HEK293 (cell line): ENCODE data around the gene ADCYAP1R1.

Experiments
- CTCF ChIA-PET: fragments of 350-600 bp; formaldehyde crosslinking; extraction: SDS; loops from one replicate; lab custom pipeline; 2021; ENCODE audit warnings: antibody characterized with exemption; lab: Yijun Ruan, JAX
- POLR2A ChIA-PET: fragments of 300-600 bp; formaldehyde crosslinking; extraction: SDS; loops from one replicate; lab custom pipeline; 2020; ENCODE audit warnings: antibody characterized with exemption, inconsistent platforms; lab: Yijun Ruan, JAX
- H3K27ac ChIP-seq: fragments of 200-500 bp; sonication (Bioruptor generic); 2 replicates; pipeline ENCODE4 v1.5.1; 2014; ENCODE audit warnings: low read depth, low read length, control low read depth, inconsistent platforms; ENCODE audit errors: extremely low read depth
- H3K36me3 ChIP-seq, 2 experiments: fragments of 200-500 bp in 1 of 2; sonication (Bioruptor generic) in 1 of 2; 1 replicate in 1 of 2; 2 replicates in 1 of 2; pipeline ENCODE4 v1.5.1; 2014 to 2017; ENCODE audit warnings: inconsistent platforms in 2 of 2, low read length in 2 of 2; ENCODE audit not compliant: control insufficient read depth in 2 of 2, insufficient read depth in 1 of 2
- H3K4me1 ChIP-seq: fragments of 200-500 bp; sonication (Bioruptor generic); 2 replicates; pipeline ENCODE4 v1.5.1; 2014; ENCODE audit warnings: mild to moderate bottlenecking, low read length, inconsistent platforms; ENCODE audit not compliant: control insufficient read depth, insufficient read depth
- H3K4me3 ChIP-seq: 2 replicates; pipeline ENCODE4 v1.5.1; 2011; ENCODE audit warnings: low read depth, mild to moderate bottlenecking, control low read depth, low read length, moderate library complexity
- H3K9me3 ChIP-seq: fragments of 200-500 bp; sonication (Bioruptor generic); 2 replicates; pipeline ENCODE4 v1.5.1; 2014; ENCODE audit warnings: low read depth, low read length, inconsistent platforms; ENCODE audit not compliant: control insufficient read depth, insufficient read depth
- HOXD13 ChIP-seq: sonication (generic); formaldehyde crosslinking; IDR thresholded peaks from 2 replicates; pipeline ENCODE4 v1.8.0; 2022; ENCODE audit warnings: missing genetic modification reagents, borderline replicate concordance
- MEIS1 ChIP-seq: sonication (generic); formaldehyde crosslinking; IDR thresholded peaks from 2 replicates; pipeline ENCODE4 v1.8.1; 2022; ENCODE audit warnings: missing genetic modification reagents, mild to moderate bottlenecking, borderline replicate concordance
- MYNN ChIP-seq: fragments of 450-650 bp; formaldehyde crosslinking; IDR thresholded peaks from 2 replicates; pipeline ENCODE4 v1.5.1; 2016; ENCODE audit warnings: missing biosample characterization, missing genetic modification characterization, borderline replicate concordance
- ZBTB11 ChIP-seq: fragments of 450-650 bp; formaldehyde crosslinking; conservative IDR thresholded peaks from 2 replicates; pipeline ENCODE4 v1.5.1; 2016; ENCODE audit warnings: low read depth, missing biosample characterization, missing genetic modification characterization
- ZBTB8A ChIP-seq: fragments of 450-650 bp; formaldehyde crosslinking; IDR thresholded peaks from 2 replicates; pipeline ENCODE4 v1.5.1; 2016; ENCODE audit warnings: missing biosample characterization, missing genetic modification characterization
- ZNF114 ChIP-seq: fragments of 450-650 bp; formaldehyde crosslinking; IDR thresholded peaks from 2 replicates; pipeline ENCODE4 v1.5.0; 2017; ENCODE audit warnings: missing biosample characterization, missing genetic modification characterization
- ZNF221 ChIP-seq: fragments of 450-650 bp; formaldehyde crosslinking; IDR thresholded peaks from 2 replicates; pipeline ENCODE4 v1.5.1; 2017; ENCODE audit warnings: missing biosample characterization, missing genetic modification characterization, borderline replicate concordance
- ZNF324 ChIP-seq: fragments of 450-650 bp; formaldehyde crosslinking; IDR thresholded peaks from 2 replicates; pipeline ENCODE4 v1.5.1; 2016; ENCODE audit warnings: missing biosample characterization, missing genetic modification characterization
- ZNF362 ChIP-seq: fragments of 450-650 bp; formaldehyde crosslinking; IDR thresholded peaks from 2 replicates; pipeline ENCODE4 v1.5.1; 2016; ENCODE audit warnings: missing biosample characterization, missing genetic modification characterization
- ZNF366 ChIP-seq: fragments of 450-650 bp; formaldehyde crosslinking; conservative IDR thresholded peaks from 2 replicates; pipeline ENCODE4 v1.5.1; 2016; ENCODE audit warnings: missing biosample characterization, missing genetic modification characterization
- ZNF560 ChIP-seq: fragments of 450-650 bp; formaldehyde crosslinking; IDR thresholded peaks from 2 replicates; pipeline ENCODE4 v1.5.1; 2017; ENCODE audit warnings: missing biosample characterization, missing genetic modification characterization, borderline replicate concordance
- ZNF571 ChIP-seq: fragments of 450-650 bp; formaldehyde crosslinking; IDR thresholded peaks from 2 replicates; pipeline ENCODE4 v1.5.0; 2017; ENCODE audit warnings: missing biosample characterization, missing genetic modification characterization
- ZNF623 ChIP-seq: fragments of 450-650 bp; formaldehyde crosslinking; IDR thresholded peaks from 2 replicates; pipeline ENCODE4 v1.5.1; 2016; ENCODE audit warnings: missing biosample characterization, missing genetic modification characterization
- ZNF624 ChIP-seq: fragments of 450-650 bp; formaldehyde crosslinking; IDR thresholded peaks from 2 replicates; pipeline ENCODE4 v1.5.1; 2017; ENCODE audit warnings: missing biosample characterization, missing genetic modification characterization
- ZNF654 ChIP-seq: fragments of 450-650 bp; formaldehyde crosslinking; IDR thresholded peaks from 2 replicates; pipeline ENCODE4 v1.5.1; 2016; ENCODE audit warnings: low read depth, missing biosample characterization, missing genetic modification characterization
- ZNF660 ChIP-seq: fragments of 450-650 bp; IDR thresholded peaks from 2 replicates; pipeline ENCODE4 v1.5.1; 2018; ENCODE audit warnings: missing biosample characterization, mild to moderate bottlenecking, missing genetic modification characterization
- ZNF837 ChIP-seq: fragments of 450-650 bp; formaldehyde crosslinking; IDR thresholded peaks from 2 replicates; pipeline ENCODE4 v1.5.1; 2016; ENCODE audit warnings: missing biosample characterization, missing genetic modification characterization
- ZSCAN23 ChIP-seq: fragments of 450-650 bp; formaldehyde crosslinking; IDR thresholded peaks from 2 replicates; pipeline ENCODE4 v1.5.1; 2016; ENCODE audit warnings: missing biosample characterization, missing genetic modification characterization
- TF ChIP-seq, protein P1 (sequence below): fragments of 450-650 bp; formaldehyde crosslinking; IDR thresholded peaks from 2 replicates; pipeline ENCODE4 v1.5.1; 2016; ENCODE audit warnings: missing biosample characterization, missing genetic modification characterization

ADCYAP1R1 gene

DNA sequence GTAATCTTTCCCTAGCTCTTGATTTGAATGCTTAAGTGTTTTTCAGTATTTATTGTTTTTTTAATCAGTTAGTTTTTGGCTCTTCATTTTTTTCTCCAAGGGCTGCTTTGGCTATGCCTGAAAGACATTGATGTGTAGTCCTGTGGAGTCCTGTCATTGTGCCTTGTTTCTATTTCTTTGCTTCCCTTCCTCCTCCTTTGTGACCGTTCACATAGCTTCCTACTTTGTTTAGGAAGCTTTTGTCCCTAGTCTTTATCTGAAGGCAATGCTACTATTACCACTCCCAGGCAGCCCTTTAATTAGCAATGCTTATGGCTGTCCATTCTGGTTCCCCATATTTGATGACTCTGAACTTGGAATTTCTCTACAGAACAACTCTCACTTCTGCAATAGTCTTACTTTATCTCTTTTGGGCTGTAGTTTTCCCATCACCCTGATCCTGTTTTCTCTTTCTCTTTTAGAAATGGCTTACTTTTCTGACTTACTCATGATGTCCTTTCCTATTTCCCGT, 39.9 kb downstream of the ADCYAP1R1 start:
- no peak overlapping the region for H3K4me3 ChIP-seq
- H3K27ac ChIP-seq, result no peak overlapping the region
- no peaks in the 10 kb centered on the region for H3K36me3 ChIP-seq
- no peaks in the 10 kb centered on the region for H3K4me1 ChIP-seq
- TF ChIP-seq ZNF660 (tag by site-specific recombination), result no peak
- CTCF ChIA-PET, result no interaction called here
- no peaks in the 10 kb centered on the region for H3K9me3 ChIP-seq
- POLR2A ChIA-PET, result no interaction called here

GRCh38 chr7:31092606-31093005, 40.5 kb downstream of the ADCYAP1R1 start:
- no peaks in the 10 kb centered on the region for H3K4me1 ChIP-seq
- no peak overlapping the region for H3K4me3 ChIP-seq
- H3K36me3 ChIP-seq, result no peaks in the 10 kb centered on the region
- no peaks in the 10 kb centered on the region for H3K9me3 ChIP-seq
- POLR2A ChIA-PET, result no interaction called here
- CTCF ChIA-PET, result no interaction called here
- TF ChIP-seq MYNN (tag by site-specific recombination), result no peak
- no peak for TF ChIP-seq ZBTB11
- TF ChIP-seq ZNF837, result no peak
- no peak for TF ChIP-seq ZNF362
- no peak for TF ChIP-seq ZNF623 (tag by site-specific recombination)
- TF ChIP-seq MEIS1 (CRISPR knock-in tag), result no peak
- TF ChIP-seq, protein P1, sequence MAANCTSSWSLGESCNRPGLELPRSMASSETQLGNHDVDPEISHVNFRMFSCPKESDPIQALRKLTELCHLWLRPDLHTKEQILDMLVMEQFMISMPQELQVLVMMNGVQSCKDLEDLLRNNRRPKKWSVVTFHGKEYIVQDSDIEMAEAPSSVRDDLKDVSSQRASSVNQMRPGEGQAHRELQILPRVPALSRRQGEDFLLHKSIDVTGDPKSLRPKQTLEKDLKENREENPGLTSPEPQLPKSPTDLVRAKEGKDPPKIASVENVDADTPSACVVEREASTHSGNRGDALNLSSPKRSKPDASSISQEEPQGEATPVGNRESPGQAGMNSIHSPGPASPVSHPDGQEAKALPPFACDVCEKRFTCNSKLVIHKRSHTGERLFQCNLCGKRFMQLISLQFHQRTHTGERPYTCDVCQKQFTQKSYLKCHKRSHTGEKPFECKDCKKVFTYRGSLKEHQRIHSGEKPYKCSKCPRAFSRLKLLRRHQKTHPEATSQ (tag by site-specific recombination), result no peak
- TF ChIP-seq ZNF654 (tag by site-specific recombination), result no peak
- no peak for TF ChIP-seq ZNF221 (tag by site-specific recombination)
- no peak for TF ChIP-seq ZNF571 (tag by site-specific recombination)
- TF ChIP-seq ZNF560, result no peak
- TF ChIP-seq ZNF366 (tag by site-specific recombination), result no peak
- no peak for TF ChIP-seq HOXD13 (CRISPR knock-in tag)
- no peak for TF ChIP-seq ZNF624 (tag by site-specific recombination)
- no peak for TF ChIP-seq ZNF114 (tag by site-specific recombination)
- TF ChIP-seq ZNF324 (tag by site-specific recombination), result no peak
- no peak for TF ChIP-seq ZBTB8A (tag by site-specific recombination)
- TF ChIP-seq ZSCAN23 (tag by site-specific recombination), result no peak
- H3K27ac ChIP-seq, result no peak overlapping the region
